Occipital lobe (tissue), 2 donors: ENCODE results near the gene FGR. TPM values are rescaled to one million over a fixed set of nuclear protein-coding genes. Genes with fewer than 3 reads are reported as not detected.
A peak's percentile ranks its signal among the peaks of the same experiment; 100 is the strongest.

Experiments used
- DNase-seq: peaks from one replicate; lab custom pipeline; 2025; lab: John Stamatoyannopoulos, UW
- total RNA-seq: library from RNA; depleted of rRNA; stranded (reverse); fragments of >200 nt; gene quantifications from one replicate; pipeline ENCODE4 v1.2.3, GENCODE V29; 2014

The FGR gene
- total RNA-seq, 1 donor from 2014 or later: 0.78 TPM

DNA sequence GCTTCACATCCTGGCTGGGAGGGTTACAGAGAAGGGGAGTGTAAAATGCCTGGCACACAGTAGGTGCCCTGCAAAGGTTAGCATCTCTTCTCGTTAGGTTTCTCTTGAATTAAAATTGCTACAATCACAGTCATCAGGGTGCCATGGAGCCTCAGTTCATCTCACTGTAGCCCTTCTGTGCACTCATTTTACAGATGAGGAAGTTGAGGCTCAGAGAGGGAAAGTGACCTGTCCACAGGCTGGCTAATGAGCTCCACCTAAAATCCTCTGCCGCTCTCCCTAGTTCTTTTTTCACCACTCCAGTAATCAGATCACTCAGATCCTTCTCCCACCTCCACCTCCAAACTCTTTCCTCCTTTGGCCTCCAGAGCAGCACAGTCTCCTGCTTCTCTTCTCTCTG, 17.6 kb downstream of the FGR start:
- DNase-seq: no peak

DNA sequence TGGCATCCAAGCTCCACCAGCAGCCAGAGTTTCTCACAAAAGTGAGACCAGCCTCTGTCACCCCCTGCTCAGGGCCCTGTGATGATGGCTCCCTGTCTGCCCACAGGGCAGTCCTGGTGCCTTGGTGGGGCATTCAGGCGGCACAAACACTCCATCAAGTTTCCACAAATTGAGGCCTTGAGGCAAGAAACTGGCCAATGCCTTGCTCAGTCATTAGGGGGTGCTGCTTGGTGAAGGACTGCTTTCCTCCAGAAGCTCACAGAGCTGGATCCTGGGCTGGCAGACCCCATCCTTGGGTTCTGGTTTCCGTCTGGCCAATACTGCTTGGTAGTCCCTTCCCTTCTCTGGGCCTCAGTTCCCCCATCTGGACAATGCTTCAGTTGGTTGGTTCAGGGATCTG, 18.5 kb downstream of the FGR start:
- DNase-seq: no peak

DNA sequence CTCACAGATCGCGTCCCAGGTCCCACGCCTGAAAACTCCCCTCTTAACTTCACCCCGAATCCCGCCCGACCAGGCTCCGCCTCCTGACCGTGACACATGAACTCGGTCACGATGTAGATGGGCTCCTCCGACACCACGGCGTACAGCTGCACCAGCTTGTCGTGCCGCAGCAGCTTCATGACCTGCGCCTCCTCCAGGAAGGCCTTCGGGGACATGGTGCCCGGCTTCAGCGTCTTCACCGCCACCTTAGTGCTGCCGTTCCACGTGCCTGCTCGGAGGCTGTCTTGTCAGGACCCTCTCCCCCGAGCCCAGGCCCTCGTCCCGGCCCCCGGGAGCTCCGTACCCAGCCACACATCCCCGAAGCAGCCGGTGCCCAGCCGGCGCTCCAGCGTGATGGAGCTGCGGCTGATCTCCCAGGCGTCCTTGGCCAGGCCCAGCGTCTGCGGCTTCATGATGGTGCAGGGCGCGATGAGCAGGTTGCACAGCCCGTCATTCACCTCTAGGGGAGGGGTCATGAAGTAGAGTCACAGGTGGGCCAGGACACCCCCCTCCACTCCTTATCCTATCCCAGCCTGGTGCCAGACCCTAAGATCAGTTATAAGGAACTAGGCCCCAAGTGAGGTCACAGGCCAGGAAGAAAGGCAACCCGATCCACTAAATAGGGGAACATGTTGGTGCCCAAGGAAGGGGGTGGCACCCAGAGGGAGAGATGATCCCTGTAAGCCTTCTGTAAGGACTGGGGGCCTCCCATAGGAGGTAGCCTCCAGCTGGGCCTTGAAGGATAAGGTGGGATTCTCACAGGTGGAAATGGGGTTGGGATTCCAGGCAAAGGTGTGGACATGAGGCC, 19.4 kb downstream of the FGR start:
- DNase-seq: no peak

GRCh38 chr1:27614625-27615344, 20.2 kb downstream of the FGR start:
- DNase-seq: no peak

DNA sequence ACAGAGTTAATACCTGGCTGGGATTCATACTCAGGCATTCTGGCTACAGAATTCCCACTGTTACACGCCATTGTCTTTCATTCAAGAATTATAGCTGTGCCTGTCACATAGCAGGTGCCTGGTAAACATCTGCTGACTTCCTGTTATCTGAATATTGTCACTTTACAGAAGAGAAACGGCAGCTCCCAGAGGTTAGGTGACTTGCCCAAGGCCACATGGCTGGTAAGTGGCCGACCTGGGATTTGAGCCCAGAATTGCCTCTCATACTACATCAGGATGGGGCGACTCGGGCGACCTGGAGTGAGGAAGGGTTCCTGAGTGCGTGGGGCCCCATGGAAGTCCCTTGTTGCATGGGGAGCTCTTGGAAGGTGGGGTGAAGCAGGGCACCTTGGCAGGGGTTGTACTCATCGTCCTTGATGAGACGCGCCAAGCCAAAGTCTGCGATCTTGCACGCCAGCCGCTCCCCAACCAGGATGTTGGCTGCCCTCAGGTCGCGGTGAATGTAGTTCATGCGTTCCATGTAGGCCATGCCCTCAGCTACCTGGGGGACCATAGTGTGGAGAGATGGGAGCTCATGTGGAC, 20.9 kb downstream of the FGR start:
- DNase-seq: no peak

DNA sequence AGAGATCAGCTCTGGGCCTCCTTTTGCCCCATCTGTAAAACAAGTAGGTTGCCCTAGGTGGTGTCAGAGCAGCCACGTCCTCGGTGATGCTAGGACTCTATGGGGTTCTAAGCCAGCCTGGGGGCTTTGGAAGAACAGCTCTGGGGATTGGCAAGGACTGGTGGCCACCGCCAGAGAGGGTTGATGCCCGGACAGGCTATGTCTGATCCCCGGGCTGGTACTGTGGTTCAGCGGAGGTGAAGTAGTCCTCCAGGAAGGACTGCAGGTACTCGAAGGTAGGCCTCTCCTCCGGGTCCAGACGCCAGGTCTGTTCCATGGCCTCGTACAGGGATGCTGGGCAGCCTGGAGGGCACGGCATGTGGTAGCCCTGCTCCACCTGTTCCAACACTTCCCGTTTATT, 22.3 kb downstream of the FGR start:
- no peak for DNase-seq

DNA sequence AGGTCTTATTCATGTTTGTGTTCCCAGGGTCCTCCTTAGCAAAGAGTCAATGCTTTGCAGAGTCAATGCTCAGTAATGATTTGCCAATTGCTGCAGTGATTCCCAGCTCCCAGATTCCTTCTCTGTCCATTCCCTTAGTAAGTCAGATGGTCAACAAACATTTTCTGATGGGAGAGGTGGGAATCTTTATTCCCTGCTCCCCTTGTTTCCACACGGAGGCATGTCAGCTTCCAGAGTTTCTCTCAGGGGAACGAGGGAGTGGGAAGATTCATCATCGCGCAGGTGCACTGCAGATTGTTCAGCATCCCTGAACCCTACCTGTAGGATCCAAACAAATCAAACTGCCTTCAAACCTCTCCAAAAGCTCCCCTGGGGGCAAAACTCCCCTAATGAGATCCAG, 23.5 kb downstream of the FGR start:
- DNase-seq: no peak

DNA sequence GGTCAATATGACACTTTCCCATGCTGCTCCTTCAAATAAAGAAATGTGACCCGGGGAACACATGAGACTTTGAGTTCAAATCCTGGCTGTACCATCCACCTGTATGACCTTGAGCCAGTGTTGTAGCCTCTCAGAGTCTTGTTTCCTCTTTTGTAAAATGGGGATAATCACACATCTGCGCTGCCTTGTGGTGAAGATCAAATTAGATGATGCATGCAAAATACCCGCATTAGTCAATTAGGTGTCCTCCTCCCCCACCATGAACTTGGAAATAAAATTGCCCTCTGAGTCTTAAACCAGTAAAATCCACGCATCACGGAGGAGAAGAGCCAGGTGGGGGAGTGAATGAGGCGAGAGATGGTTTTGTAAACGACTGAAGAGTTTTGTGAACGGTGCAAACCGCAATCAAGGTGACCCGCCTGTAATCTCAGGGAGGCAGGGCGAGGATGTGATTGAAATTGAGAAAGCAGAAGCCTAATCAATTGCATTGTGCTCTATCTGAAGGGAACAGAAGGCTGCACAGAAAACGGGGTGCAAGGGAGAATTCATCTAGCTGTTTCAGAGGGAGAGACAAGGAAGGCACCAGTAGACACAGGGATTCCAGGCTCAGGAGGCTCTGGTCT, 25.3 kb downstream of the FGR start:
- no peak for DNase-seq

DNA sequence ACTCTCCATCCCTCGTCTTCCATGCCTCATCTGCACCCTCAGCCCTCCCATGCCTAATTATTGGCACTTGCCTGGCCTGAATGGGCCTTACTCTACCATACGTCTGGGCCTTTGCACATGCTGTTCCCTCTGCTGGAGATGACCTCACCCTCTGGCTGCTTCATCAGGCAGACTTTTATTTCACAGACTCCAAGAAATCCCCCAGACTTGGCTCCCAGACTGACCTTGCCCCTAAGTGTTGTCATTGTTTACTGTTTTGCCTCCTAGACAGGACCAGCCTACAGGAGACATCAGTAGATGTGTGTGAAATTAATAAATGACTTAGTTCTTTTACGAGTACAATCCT, 25.8 kb downstream of the FGR start:
- no peak for DNase-seq

- DNase-seq: no peak
These were observed 27.7 kb downstream of the FGR start for GRCh38 chr1:27607239-27607804.

DNA sequence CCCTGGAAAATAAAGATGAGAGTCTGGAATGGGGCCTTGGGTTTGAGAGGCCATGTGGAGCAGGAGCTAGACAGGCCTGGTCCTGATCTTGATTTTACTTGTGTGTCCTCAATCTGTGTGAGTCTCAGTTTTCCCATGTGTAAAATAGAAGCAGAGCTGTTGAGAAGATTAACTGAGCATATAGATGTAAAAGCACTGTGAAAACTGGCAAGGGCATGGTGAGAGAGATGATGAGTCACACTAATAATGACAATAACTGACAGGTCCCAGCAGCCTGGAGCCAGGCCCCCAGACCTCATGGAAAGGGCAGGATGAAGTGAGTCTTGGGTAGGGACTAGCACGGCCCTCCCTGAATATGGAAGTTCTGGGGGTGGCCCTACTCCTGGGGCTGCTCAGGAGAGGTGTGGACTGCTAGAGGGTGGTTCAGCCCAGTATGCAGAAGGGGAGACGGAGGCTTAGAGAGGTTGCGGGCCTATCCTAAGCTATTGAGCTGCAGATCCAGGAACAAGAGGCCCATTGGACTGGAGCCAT, 28.2 kb downstream of the FGR start:
- no peak for DNase-seq

DNA sequence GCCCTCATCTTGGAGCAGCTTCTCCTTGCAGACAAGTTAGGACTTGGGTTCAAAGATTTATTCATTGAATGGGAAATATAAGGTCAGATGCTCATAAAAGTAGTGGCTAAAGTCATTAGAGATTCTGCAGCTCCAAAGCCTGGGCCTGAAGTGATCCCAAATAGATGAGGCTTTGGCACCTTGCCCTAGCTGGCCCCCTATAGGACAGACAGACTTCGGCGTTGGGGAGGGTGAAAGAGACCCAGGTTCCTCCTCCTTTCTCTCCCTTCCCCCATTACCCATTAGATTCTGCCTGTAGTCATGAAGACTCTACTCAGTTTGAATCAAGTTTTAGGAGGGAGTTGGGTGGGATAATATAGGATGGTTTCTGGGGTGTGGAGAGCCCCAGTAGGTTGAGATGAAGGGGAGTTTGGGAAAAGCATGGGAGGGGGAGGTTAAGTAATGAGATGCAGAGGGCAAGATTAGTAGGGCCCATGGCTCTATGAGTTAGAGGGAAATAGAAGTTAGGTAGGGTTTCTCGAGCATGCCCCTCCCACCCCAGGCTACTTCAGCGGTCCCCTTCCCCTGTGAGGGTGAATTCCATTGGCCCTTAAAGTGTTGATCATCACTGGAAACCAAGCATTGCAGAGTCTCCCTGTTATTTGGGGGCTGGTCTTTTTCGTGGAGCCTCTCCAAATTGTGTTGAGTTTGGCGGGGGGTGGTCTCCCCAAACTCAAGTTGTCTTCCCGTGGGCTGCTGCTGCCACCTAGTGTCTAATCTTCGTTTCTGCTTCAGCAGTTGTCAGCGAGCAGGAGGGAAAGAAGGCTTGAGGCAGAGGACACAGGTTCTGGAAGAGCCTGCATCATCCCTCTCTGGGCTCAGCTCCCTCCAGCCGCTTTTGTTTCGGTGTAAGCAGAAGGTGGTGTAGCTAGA, 28.9 kb downstream of the FGR start:
- DNase-seq: no peak

- DNase-seq: no peak
These were observed 29.7 kb downstream of the FGR start for GRCh38 chr1:27605300-27605766.

DNA sequence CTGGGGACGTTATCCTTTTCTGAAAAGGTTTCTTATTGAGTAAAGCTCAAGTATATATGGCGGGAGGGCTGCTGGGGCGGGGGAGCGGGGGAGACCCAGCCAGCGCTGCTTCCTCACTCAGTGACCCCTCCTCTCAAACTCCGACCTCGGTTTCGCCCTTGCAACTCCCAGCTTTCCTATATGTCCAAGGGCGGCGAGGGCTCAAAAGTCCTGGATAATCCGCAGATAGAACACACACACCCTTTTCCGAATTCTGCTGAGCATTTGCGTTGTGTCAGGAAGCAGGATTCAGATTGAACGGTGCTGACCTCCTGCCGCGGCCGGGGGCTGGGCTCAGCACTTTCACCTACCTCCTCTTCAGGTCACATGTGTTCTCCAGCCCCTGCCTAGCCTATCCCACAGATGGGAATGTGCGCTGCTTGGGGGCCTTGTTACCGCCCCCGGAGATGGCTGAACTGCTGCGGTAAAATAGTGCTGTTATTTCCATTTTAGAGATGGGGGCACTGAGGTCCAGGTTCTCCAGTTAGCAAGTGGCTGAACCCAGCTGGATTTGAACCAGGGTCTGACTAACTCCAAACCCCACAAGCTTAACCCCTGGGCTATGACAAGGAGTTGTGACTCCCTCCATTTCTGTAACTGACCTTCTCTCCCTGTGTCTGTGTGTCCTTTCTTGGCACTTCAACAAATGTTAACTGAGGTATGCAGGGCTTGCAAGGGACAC, 30.2 kb downstream of the FGR start:
- no peak for DNase-seq

GRCh38 chr1:27603681-27604578, 31.1 kb downstream of the FGR start, which contains the start of gene AHDC1:
Gene AHDC1, minus strand, starts transcription at chr1:27604144. Its CDS starts 52,029 bp downstream, at chr1:27552115.
- peak; percentile 79 for DNase-seq

GRCh38 chr1:27603309-27603680, 31.7 kb downstream of the FGR start:
- DNase-seq: no peak

- no peak for DNase-seq
These were observed 32.3 kb downstream of the FGR start for GRCh38 chr1:27602462-27603308.
